Measurements from ENCODE around the gene USP48.
"Not testable (repeated sequence)": the region's sequence is repeated elsewhere in the genome, so short reads cannot be mapped to it uniquely, and the experiment has no call there.

USP48 gene

DNA sequence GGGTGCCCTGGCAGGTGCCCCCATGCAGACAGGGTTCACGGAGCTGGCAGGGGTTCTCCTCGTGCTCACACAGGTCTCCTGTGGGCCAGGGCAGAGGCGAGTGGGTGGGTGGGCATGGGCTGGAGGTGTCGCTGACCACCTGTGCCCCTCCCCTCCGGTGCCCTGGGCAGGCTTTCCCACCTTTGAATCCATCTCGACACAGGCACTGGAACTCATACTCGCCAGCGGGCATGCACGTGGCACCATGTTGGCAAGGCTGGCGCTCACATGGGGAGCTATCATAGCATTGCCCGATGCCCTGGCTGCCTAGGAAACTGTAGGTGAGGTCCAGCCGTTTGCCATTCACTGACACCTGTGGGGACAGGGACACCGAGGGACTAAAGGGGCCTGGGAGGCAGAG lies 45.1 kb upstream of the USP48 start:
- H3K4me3 ChIP-seq (ENCODE audit: low read depth, low read length) = no peak overlapping the region
- TF ChIP-seq CTCF (IDR thresholded peaks at IDR 0.05; ENCODE audit: low read depth, low read length) = no peak
- DNase-seq (ENCODE audit: low read depth, low spot score) = no peak
- in situ Hi-C loops (cut with HindIII; ENCODE audit: low sequenced_read_pairs) = no loop called here

DNA sequence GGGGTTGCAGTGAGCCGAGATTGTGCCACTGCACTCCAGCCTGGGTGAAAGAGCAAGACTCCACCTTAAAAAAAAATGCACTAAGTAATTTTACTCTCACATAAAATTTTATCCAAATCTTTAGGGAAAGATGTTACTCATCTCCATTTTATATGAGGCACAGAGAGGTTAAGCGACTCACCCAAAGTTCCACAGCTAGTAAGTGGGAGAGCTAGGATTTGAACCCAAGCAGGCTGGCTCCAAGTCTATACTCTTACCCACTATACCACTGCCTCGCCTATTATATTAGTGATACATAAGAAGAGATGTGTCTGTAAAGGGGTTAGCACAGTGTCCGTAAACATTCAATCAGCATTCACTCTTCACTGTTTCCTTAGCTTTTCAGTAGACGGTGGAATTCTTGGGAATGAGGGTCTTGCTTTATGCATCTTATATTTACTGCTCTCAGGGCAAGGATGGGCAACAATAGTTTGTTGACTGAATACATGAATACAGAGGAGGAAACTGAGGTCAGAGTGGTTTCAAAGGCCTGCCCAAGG lies 44.3 kb upstream of the USP48 start:
- no peak for TF ChIP-seq CTCF (IDR thresholded peaks at IDR 0.05; ENCODE audit: low read depth, low read length)
- no peak overlapping the region for H3K4me3 ChIP-seq (ENCODE audit: low read depth, low read length)
- DNase-seq (ENCODE audit: low read depth, low spot score) = no peak
- in situ Hi-C loops (cut with HindIII; ENCODE audit: low sequenced_read_pairs) = no loop called here

GRCh38 chr1:21826694-21827093 lies 43.7 kb upstream of the USP48 start:
- in situ Hi-C loops (cut with HindIII; ENCODE audit: low sequenced_read_pairs) = not testable (repeated sequence)

GRCh38 chr1:21825393-21825792 lies 42.4 kb upstream of the USP48 start:
- in situ Hi-C loops (cut with HindIII; ENCODE audit: low sequenced_read_pairs) = no loop called here
- no peak overlapping the region for H3K4me3 ChIP-seq (ENCODE audit: low read depth, low read length)
- DNase-seq (ENCODE audit: low read depth, low spot score) = no peak
- no peak for TF ChIP-seq CTCF (IDR thresholded peaks at IDR 0.05; ENCODE audit: low read depth, low read length)

More at GRCh38 chr1:21826694-21827093, 43.7 kb upstream of the USP48 start:
- not testable (repeated sequence) for DNase-seq (ENCODE audit: low read depth, low spot score); H3K4me3 ChIP-seq (ENCODE audit: low read depth, low read length)

GRCh38 chr1:21824926-21825325 lies 42.0 kb upstream of the USP48 start:
- in situ Hi-C loops (cut with HindIII; ENCODE audit: low sequenced_read_pairs) = no loop called here
- no peak overlapping the region for H3K4me3 ChIP-seq (ENCODE audit: low read depth, low read length)
- no peak for DNase-seq (ENCODE audit: low read depth, low spot score)
- no peak for TF ChIP-seq CTCF (IDR thresholded peaks at IDR 0.05; ENCODE audit: low read depth, low read length)

DNA sequence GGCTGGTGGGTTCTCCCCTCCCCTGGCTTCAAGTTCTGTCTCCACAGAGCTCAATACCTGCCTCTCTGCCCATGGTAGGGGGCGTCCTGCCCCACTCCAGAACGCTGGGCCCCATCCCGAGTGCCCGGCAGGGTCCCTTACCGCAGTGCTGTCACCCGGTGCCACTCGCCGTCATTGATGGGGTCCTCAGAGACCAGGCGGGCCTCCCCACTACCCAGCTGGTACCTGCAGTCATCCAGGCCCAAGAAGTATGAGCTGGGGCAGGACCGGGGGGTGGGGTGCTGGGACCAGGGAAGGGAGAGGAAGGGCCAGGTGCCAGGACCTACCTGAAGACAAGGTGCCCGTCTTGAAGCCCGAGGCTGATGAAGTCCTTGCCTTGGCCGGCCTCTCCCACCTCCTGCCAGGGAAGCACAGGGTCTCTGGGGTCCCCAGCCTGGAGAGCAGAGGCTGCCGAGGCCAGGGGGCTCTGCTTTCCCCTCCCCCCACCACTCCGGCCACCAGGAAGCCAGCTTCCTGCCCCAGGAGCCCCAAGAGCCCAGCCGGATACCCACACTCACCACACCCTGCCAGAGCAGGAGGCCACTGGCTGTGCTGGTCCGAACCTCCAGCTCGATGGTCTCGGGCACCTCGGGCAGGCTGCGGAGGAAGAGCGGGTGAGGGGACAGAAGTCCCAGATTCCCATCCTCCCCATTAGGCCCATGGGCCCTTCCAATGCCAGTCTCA lies 41.2 kb upstream of the USP48 start:
- no peak for DNase-seq (ENCODE audit: low read depth, low spot score)
- TF ChIP-seq CTCF (IDR thresholded peaks at IDR 0.05; ENCODE audit: low read depth, low read length) = no peak
- in situ Hi-C loops (cut with HindIII; ENCODE audit: low sequenced_read_pairs) = no loop called here
- H3K4me3 ChIP-seq (ENCODE audit: low read depth, low read length) = no peak overlapping the region

- no peak for DNase-seq (ENCODE audit: low read depth, low spot score)
- in situ Hi-C loops (cut with HindIII; ENCODE audit: low sequenced_read_pairs) = no loop called here
- H3K4me3 ChIP-seq (ENCODE audit: low read depth, low read length) = no peak overlapping the region
Observed at GRCh38 chr1:21823206-21823979, 40.4 kb upstream of the USP48 start.

More at GRCh38 chr1:21823206-21823979, 40.4 kb upstream of the USP48 start:
- no peak for TF ChIP-seq CTCF (IDR thresholded peaks at IDR 0.05; ENCODE audit: low read depth, low read length)

Measured in astrocyte of the spinal cord (primary cell).